Measurements from ENCODE around the gene DLG2.

GRCh38 chr11:85647604-85648299 is 20.6 kb upstream of the DLG2 start, which contains the start of gene TMEM126A:
- no peak for TF ChIP-seq CTCF (IDR thresholded peaks at IDR 0.05; ENCODE audit: low read depth, low read length)
- TF ChIP-seq EZH2phosphoT487 (IDR thresholded peaks at IDR 0.05; ENCODE audit: low read depth): no peak
